Smooth muscle cell (in vitro differentiated cells): ENCODE data around the gene RNPEPL1. TPM values are rescaled to one million over a fixed set of nuclear protein-coding genes. Genes with fewer than 3 reads are reported as not detected.
"Not testable (repeated sequence)": the region's sequence is repeated elsewhere in the genome, so short reads cannot be mapped to it uniquely, and the experiment has no call there.

Experiments used
- DNase-seq: peaks from one replicate; lab custom pipeline; 2025; ENCODE audit not compliant: unreplicated experiment; lab: John Stamatoyannopoulos, UW
- H2AFZ ChIP-seq: fragments of 200-600 bp; sonication (generic); 2 replicates; pipeline ENCODE4 v1.6.0; 2016; ENCODE audit warnings: antibody characterized with exemption, low read depth, mild to moderate bottlenecking
- H3F3A ChIP-seq: fragments of 200-600 bp; sonication (generic); 2 replicates; pipeline ENCODE4 v1.6.0; 2017; ENCODE audit warnings: antibody characterized with exemption, low read depth
- H3K27ac ChIP-seq: fragments of 200-600 bp; sonication (generic); 2 replicates; pipeline ENCODE4 v1.5.1; 2016; ENCODE audit warnings: low read depth, mild to moderate bottlenecking
- H3K27me3 ChIP-seq: fragments of 200-600 bp; sonication (generic); 2 replicates; pipeline ENCODE4 v1.6.1; 2016; ENCODE audit warnings: low read depth, mild to moderate bottlenecking
- H3K36me3 ChIP-seq: fragments of 200-600 bp; sonication (generic); 2 replicates; pipeline ENCODE4 v1.5.1; 2016; ENCODE audit warnings: low read depth
- H3K4me1 ChIP-seq: fragments of 200-600 bp; sonication (generic); 2 replicates; pipeline ENCODE4 v1.5.1; 2016; ENCODE audit warnings: low read depth
- H3K4me2 ChIP-seq: fragments of 200-600 bp; sonication (generic); 2 replicates; pipeline ENCODE4 v1.6.0; 2016; ENCODE audit warnings: mild to moderate bottlenecking
- H3K4me3 ChIP-seq: fragments of 200-600 bp; sonication (generic); 2 replicates; pipeline ENCODE4 v1.5.1; 2016; ENCODE audit warnings: mild to moderate bottlenecking
- H3K79me2 ChIP-seq: fragments of 200-600 bp; sonication (generic); 2 replicates; pipeline ENCODE4 v1.6.0; 2016; ENCODE audit warnings: low read depth, mild to moderate bottlenecking
- H3K9ac ChIP-seq: fragments of 200-600 bp; sonication (generic); 2 replicates; pipeline ENCODE4 v1.6.0; 2016; ENCODE audit warnings: low read depth
- H3K9me3 ChIP-seq: fragments of 200-600 bp; sonication (generic); replicated peaks from 2 replicates; pipeline ENCODE4 v1.5.1; 2016; ENCODE audit warnings: low read depth
- H4K20me1 ChIP-seq: fragments of 200-600 bp; sonication (generic); 2 replicates; pipeline ENCODE4 v1.6.0; 2016; ENCODE audit warnings: low read depth
- CTCF ChIP-seq: fragments of 200-600 bp; sonication (generic); IDR thresholded peaks from 2 replicates; pipeline ENCODE4 v1.5.1; 2017; ENCODE audit warnings: borderline replicate concordance, mild to moderate bottlenecking, antibody characterized with exemption; ENCODE audit not compliant: insufficient read depth, poor library complexity, severe bottlenecking
- WGBS: methylation state at CpG from one replicate; pipeline ENCODE4 v1.1.7; 2016; ENCODE audit warnings: low lambda C conversion rate; 5-methylcytosine and 5-hydroxymethylcytosine counted together
- polyA plus RNA-seq: library from polyadenylated mRNA; unstranded; fragments of >200 nt; fragmentation: Nextera tagmentation; extraction: Ambion mirVana; gene quantifications from 2 replicates; pipeline ENCODE4 v1.2.1, GENCODE V29; 2016
- total RNA-seq: library from RNA; depleted of rRNA; stranded (reverse); fragments of >200 nt; gene quantifications from 2 replicates; pipeline ENCODE4 v1.2.3, GENCODE V29; 2014

Gene RNPEPL1
- total and polyA plus RNA-seq, 2 experiments from 2014 or later, result 15.3 to 40.9 TPM

DNA sequence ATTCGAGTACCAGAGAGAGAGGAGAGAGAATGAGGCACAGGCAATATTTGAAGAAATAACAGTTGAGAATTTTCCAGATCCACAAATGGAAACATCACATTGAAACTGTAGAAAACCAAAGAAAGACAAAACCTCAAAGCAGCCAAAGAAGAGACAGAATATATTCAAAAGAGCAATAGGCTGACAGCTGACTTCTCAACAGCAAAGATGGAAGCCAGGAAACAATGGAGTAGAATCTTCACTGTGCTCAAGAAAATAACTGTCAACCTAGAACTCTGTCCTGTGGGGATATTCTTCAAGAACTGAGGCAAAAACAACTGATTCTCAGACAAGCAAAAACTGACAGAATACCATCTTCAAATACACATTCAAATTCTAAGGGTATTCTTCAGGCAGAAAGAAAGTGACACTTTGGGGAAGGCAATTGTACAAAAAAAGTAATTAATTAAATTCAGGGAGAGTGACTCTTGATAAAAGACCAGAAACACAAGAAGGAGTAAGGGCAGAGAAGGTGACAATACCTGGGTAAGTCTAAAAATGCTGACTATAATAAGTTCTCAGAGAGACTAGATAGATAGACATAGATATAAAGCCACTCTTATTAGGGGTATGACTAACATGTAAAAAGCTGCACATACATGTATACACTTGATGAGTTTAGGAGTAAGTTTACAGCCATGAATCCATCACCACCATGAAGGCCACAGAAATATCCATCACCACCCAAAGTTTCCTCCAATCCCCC, 36.1 kb upstream of the RNPEPL1 start:
- no peak overlapping the region for H3K9ac ChIP-seq
- no peak for DNase-seq
- H3K27ac ChIP-seq, result no peak overlapping the region
- H3K4me2 ChIP-seq, result no peak overlapping the region
- H3K4me3 ChIP-seq, result no peak overlapping the region
- 97% methylated on average over 1 of the region's 1 CpG for WGBS
- H3K36me3 ChIP-seq, result peaks cover 13% of the 10 kb centered on the region
- H2AFZ ChIP-seq, result no peak overlapping the region
- H3K79me2 ChIP-seq, result no peaks in the 10 kb centered on the region
- no peaks in the 10 kb centered on the region for H3F3A ChIP-seq
- no peaks in the 10 kb centered on the region for H3K27me3 ChIP-seq
- H3K4me1 ChIP-seq, result no peaks in the 10 kb centered on the region
- no peaks in the 10 kb centered on the region for H4K20me1 ChIP-seq
- H3K9me3 ChIP-seq, result peaks cover 21% of the 10 kb centered on the region
- no peak for TF ChIP-seq CTCF

DNA sequence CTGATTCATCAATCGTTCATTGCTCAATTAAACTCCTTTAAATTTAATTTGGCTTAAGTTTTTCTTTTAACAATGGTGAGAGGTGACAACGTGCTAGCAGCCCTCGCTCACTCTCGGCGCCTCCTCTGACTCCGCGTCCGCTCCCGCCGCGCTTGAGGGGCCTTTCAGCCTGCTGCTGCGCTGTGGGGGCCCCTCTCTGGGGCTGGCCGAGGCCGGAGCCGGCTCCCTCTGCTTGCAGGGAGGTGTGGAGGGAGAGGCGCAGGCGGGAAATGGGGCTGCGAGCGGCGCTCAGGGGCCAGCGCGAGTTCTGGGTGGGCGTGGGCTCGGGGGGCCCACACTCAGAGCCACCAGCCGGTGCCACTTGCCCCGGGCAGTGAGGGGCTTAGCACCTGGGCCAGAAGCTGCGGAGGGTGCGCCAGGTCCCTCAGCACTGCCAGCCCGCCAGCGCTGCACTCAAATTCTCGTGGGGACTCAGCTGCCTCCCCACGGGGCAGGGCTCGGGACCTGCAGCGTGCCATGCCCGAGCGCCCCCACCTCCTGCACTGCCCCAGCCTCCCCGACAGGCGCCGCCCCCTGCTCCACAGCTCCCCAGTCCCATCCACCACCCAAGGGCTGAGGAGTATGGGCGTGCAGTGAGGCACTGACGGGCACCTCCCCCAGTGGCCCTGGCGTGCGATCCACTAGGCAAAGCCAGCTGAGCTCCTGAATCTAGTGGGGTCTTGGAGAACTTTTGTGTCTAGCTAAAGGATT, 30.1 kb upstream of the RNPEPL1 start:
- Histone ChIP-seq H3K79me2 (no peaks in the 10 kb centered on the region), H3K27me3 (no peaks in the 10 kb centered on the region), H3K4me2 (no peak overlapping the region), H4K20me1 (no peaks in the 10 kb centered on the region), H3K27ac (no peak overlapping the region), H3K9ac (no peak overlapping the region), H3K36me3 (no peaks in the 10 kb centered on the region), H3K4me1 (no peaks in the 10 kb centered on the region), H3K4me3 (no peak overlapping the region), H3K9me3 (no peaks in the 10 kb centered on the region), H3F3A (no peaks in the 10 kb centered on the region), H2AFZ (no peak overlapping the region)
- no peak for DNase-seq
- WGBS, result 93% methylated on average over 34 of the region's 43 CpGs
- TF ChIP-seq CTCF, result no peak

DNA sequence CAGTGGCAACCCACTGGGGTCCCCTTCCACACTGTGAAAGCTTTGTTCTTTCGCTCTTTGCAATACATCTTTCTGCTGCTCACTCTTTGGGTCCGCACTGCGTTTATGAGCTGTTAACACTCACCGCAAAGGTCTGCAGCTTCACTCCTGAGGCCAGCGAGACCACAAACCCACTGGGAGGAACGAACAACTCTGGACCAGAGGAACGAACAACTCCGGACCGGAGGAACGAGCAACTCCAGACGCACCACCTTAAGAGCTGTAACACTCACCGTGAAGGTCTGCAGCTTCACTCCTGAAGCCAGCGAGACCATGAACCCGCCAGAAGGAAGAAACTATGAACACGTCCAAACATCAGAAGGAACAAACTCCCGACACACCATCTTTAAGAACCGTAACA, 29.2 kb upstream of the RNPEPL1 start:
- not testable (repeated sequence) for H3K4me1 ChIP-seq, H3K36me3 ChIP-seq, H3K9me3 ChIP-seq, DNase-seq, H3K4me2 ChIP-seq, H3K4me3 ChIP-seq, H3K27me3 ChIP-seq, H4K20me1 ChIP-seq, H2AFZ ChIP-seq, H3F3A ChIP-seq, H3K27ac ChIP-seq, H3K9ac ChIP-seq, H3K79me2 ChIP-seq
- WGBS, result 99% methylated on average over 17 of the region's 17 CpGs

DNA sequence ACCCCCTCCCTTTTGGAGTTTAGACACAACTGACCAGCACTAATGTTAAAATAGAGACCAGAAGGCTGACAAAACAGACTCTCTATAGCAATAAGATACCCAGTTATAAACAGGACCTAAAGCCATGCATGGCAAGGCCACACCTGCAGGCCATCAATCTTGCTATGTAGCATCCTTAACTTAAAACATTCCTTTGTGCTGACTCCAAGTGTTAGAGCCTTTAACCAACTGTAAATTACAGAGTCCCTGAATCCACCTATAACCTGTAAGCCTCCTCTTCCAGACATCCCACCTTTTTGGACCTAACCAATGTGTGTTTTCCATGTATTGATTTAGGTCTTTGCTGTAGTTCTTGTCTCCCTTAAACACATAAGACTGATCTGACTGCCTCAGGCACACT, 28.4 kb upstream of the RNPEPL1 start:
- TF ChIP-seq CTCF, result no peak
- H3K79me2 ChIP-seq, result peaks cover 3% of the 10 kb centered on the region
- H3K4me1 ChIP-seq, result no peaks in the 10 kb centered on the region
- H3K4me3 ChIP-seq, result no peak overlapping the region
- H2AFZ ChIP-seq, result no peak overlapping the region
- no peak overlapping the region for H3K27ac ChIP-seq
- H3K9me3 ChIP-seq, result no peaks in the 10 kb centered on the region
- no peak overlapping the region for H3K9ac ChIP-seq
- DNase-seq, result no peak
- H3K4me2 ChIP-seq, result no peak overlapping the region
- H3K36me3 ChIP-seq, result no peaks in the 10 kb centered on the region
- no peaks in the 10 kb centered on the region for H3K27me3 ChIP-seq
- H4K20me1 ChIP-seq, result no peaks in the 10 kb centered on the region
- H3F3A ChIP-seq, result no peaks in the 10 kb centered on the region
